ENCODE measurements around the gene FHIT.

The FHIT gene

GRCh38 chr3:60073942-60074341 lies 1177.3 kb downstream of the FHIT start:
- no peak for TF ChIP-seq CTCF (IDR thresholded peaks at IDR 0.05; ENCODE audit: low read depth, low read length)
- no peaks in the 10 kb centered on the region for H3K9me3 ChIP-seq
- H3K4me1 ChIP-seq: no peaks in the 10 kb centered on the region
- H3K36me3 ChIP-seq: no peaks in the 10 kb centered on the region
- H3K27me3 ChIP-seq: no peaks in the 10 kb centered on the region
- no peak overlapping the region for H3K4me3 ChIP-seq (ENCODE audit: low read depth, low read length)
- DNase-seq: no peak

GRCh38 chr3:60073228-60073627 lies 1178.0 kb downstream of the FHIT start:
- Histone ChIP-seq H3K36me3 (no peaks in the 10 kb centered on the region), H3K4me1 (no peaks in the 10 kb centered on the region)

GRCh38 chr3:60070366-60070765 lies 1180.9 kb downstream of the FHIT start:
- Histone ChIP-seq H3K36me3 (no peaks in the 10 kb centered on the region), H3K9me3 (no peaks in the 10 kb centered on the region), H3K4me1 (no peaks in the 10 kb centered on the region), H3K27me3 (no peaks in the 10 kb centered on the region), H3K4me3 (ENCODE audit: low read depth, low read length) (no peak overlapping the region)
- no peak for TF ChIP-seq CTCF (IDR thresholded peaks at IDR 0.05; ENCODE audit: low read depth, low read length)
- no peak for DNase-seq

More at GRCh38 chr3:60073228-60073627, 1178.0 kb downstream of the FHIT start:
- TF ChIP-seq CTCF (IDR thresholded peaks at IDR 0.05; ENCODE audit: low read depth, low read length): no peak
- Histone ChIP-seq H3K4me3 (ENCODE audit: low read depth, low read length) (no peak overlapping the region), H3K9me3 (no peaks in the 10 kb centered on the region), H3K27me3 (no peaks in the 10 kb centered on the region)
- DNase-seq: no peak

- H3K36me3 ChIP-seq: no peaks in the 10 kb centered on the region
- no peaks in the 10 kb centered on the region for H3K27me3 ChIP-seq
- H3K4me3 ChIP-seq (ENCODE audit: low read depth, low read length): no peak overlapping the region
- H3K4me1 ChIP-seq: no peaks in the 10 kb centered on the region
- DNase-seq: no peak
- H3K9me3 ChIP-seq: no peaks in the 10 kb centered on the region
- TF ChIP-seq CTCF (IDR thresholded peaks at IDR 0.05; ENCODE audit: low read depth, low read length): no peak
Measured at GRCh38 chr3:60065227-60065868, 1185.9 kb downstream of the FHIT start.

GRCh38 chr3:60064210-60065178 lies 1186.8 kb downstream of the FHIT start:
- Histone ChIP-seq H3K4me3 (ENCODE audit: low read depth, low read length) (no peak overlapping the region), H3K9me3 (no peaks in the 10 kb centered on the region), H3K27me3 (no peaks in the 10 kb centered on the region), H3K36me3 (no peaks in the 10 kb centered on the region), H3K4me1 (no peaks in the 10 kb centered on the region)
- no peak for TF ChIP-seq CTCF (IDR thresholded peaks at IDR 0.05; ENCODE audit: low read depth, low read length)
- DNase-seq: no peak

- Histone ChIP-seq H3K9me3 (no peaks in the 10 kb centered on the region), H3K4me1 (no peaks in the 10 kb centered on the region), H3K27me3 (no peaks in the 10 kb centered on the region), H3K4me3 (ENCODE audit: low read depth, low read length) (no peak overlapping the region), H3K36me3 (no peaks in the 10 kb centered on the region)
- DNase-seq: no peak
- TF ChIP-seq CTCF (IDR thresholded peaks at IDR 0.05; ENCODE audit: low read depth, low read length): no peak
Measured at GRCh38 chr3:60056404-60056803, 1194.8 kb downstream of the FHIT start.
